Activated CD8-positive, alpha-beta T cell treated with anti-CD3 and anti-CD28 coated beads for 36 hours (primary cell): ENCODE measurements around the gene BRAF. TPM values are rescaled to one million over a fixed set of nuclear protein-coding genes. Genes with fewer than 3 reads are reported as not detected.

Experiments
- ATAC-seq: fragments of 200-7000 bp; cut with Tn5 transposase; one replicate; pipeline ENCODE4 v1.10.0; 2021; ENCODE audit warnings: mild to moderate bottlenecking, moderate library complexity
- CTCF ChIA-PET: fragments of 350-600 bp; sonication (Branson Sonifier 250); formaldehyde crosslinking; loops from one replicate; lab custom pipeline; 2021; ENCODE audit warnings: antibody characterized with exemption; lab: Charles Lee
- POLR2A ChIA-PET: fragments of 350-600 bp; sonication (Branson Sonifier 250); formaldehyde crosslinking; loops from one replicate; lab custom pipeline; 2021; ENCODE audit warnings: antibody characterized with exemption; lab: Charles Lee
- DNase-seq: peaks from one replicate; pipeline ENCODE4 v3.0.0-alpha.2; 2020
- H3K27ac Mint-ChIP-seq: one replicate; pipeline ENCODE4 v1.8.0; 2021; ENCODE audit warnings: mild to moderate bottlenecking, mixed read lengths
- H3K27me3 Mint-ChIP-seq: one replicate; pipeline ENCODE4 v1.8.0; 2021; ENCODE audit warnings: mixed read lengths
- H3K36me3 Mint-ChIP-seq: one replicate; pipeline ENCODE4 v1.8.0; 2021; ENCODE audit warnings: low read depth, mixed read lengths
- H3K4me1 Mint-ChIP-seq: one replicate; pipeline ENCODE4 v1.8.0; 2021; ENCODE audit warnings: low read depth, mixed read lengths
- H3K4me3 Mint-ChIP-seq: one replicate; pipeline ENCODE4 v1.8.0; 2021; ENCODE audit warnings: mild to moderate bottlenecking, moderate library complexity, mixed read lengths
- H3K9me3 Mint-ChIP-seq: one replicate; pipeline ENCODE4 v1.8.0; 2021; ENCODE audit warnings: mixed read lengths
- intact Hi-C: fragments of 100-400 bp; cut with micrococcal nuclease; formaldehyde crosslinking; loops from one replicate; pipeline ENCODE4 v1.10.0; 2022
- total RNA-seq, 2 experiments: library from RNA; stranded (reverse); gene quantifications; one replicate each; pipeline ENCODE4 v1.2.3, GENCODE V29; 2021
- TF ChIP-seq, protein P1 (sequence below): fragments of 200-600 bp; IDR thresholded peaks from one replicate; pipeline ENCODE4 v1.8.0; 2022; ENCODE audit warnings: antibody characterized with exemption, mild to moderate bottlenecking

Gene BRAF
- total RNA-seq, 2 experiments from 2014 or later, result 30.0 to 30.6 TPM

DNA sequence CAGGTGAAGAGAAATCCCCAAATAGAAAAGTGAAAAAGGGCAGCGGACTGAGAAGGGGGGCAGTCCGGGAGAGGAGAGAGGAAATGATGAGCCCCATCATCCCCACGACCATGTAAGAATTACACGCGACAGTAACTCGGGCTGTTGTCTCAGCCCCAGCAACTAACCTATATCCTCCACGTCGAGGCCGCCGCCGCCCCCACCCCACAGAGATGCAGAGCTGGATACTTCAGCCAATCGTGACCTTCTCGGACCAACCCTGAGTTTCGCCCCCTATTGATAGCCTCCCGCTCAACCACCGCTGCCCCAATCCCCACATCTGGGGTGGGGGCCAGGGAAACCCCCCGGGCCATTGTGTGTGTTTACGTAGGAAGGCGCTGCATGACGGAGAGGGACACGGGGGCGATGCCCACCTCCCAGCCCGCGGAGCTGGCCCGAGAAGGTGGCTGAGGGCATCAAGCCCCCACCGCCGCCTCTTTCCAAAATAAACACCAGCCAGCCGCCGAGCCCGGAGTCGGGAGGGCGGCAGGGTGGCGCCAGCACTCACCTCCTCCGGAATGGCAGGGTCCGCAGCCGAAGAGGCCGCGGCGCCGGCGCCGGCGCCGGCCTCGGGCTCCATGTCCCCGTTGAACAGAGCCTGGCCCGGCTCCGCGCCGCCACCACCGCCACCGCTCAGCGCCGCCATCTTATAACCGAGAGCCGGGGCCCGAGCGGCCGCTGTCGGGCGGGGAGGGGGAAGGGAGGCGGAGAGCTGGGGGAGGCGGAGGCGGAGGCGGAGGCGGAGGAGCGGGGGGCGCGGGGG, 509 bp downstream of the BRAF start:
- Mint-ChIP-seq H3K4me3 (no peak overlapping the region), H3K36me3 (no peaks in the 10 kb centered on the region), H3K9me3 (peaks cover 2% of the 10 kb centered on the region), H3K27ac (no peak overlapping the region), H3K27me3 (no peaks in the 10 kb centered on the region), H3K4me1 (peaks cover 16% of the 10 kb centered on the region)
- TF ChIP-seq, protein P1, sequence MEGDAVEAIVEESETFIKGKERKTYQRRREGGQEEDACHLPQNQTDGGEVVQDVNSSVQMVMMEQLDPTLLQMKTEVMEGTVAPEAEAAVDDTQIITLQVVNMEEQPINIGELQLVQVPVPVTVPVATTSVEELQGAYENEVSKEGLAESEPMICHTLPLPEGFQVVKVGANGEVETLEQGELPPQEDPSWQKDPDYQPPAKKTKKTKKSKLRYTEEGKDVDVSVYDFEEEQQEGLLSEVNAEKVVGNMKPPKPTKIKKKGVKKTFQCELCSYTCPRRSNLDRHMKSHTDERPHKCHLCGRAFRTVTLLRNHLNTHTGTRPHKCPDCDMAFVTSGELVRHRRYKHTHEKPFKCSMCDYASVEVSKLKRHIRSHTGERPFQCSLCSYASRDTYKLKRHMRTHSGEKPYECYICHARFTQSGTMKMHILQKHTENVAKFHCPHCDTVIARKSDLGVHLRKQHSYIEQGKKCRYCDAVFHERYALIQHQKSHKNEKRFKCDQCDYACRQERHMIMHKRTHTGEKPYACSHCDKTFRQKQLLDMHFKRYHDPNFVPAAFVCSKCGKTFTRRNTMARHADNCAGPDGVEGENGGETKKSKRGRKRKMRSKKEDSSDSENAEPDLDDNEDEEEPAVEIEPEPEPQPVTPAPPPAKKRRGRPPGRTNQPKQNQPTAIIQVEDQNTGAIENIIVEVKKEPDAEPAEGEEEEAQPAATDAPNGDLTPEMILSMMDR, result no peak
- DNase-seq (peak; percentile 82), ATAC-seq (peak; percentile 75)
- POLR2A ChIA-PET, result interaction anchor here (0.6 to 1.4 kb wide), 8 partner anchors 9 to 201 kb away, joined by 3 read pairs; no protein-coding TSS in a partner anchor
- intact Hi-C loops, result loop anchor here (2.0 to 5.0 kb wide), 2 partner anchors 91 to 112 kb away; partner anchors contain the start of gene MRPS33
- CTCF ChIA-PET, result interaction anchor here (0.9 to 1.4 kb wide), 5 partner anchors 50 to 134 kb away, joined by 3 to 6 read pairs (median 3); no protein-coding TSS in a partner anchor

DNA sequence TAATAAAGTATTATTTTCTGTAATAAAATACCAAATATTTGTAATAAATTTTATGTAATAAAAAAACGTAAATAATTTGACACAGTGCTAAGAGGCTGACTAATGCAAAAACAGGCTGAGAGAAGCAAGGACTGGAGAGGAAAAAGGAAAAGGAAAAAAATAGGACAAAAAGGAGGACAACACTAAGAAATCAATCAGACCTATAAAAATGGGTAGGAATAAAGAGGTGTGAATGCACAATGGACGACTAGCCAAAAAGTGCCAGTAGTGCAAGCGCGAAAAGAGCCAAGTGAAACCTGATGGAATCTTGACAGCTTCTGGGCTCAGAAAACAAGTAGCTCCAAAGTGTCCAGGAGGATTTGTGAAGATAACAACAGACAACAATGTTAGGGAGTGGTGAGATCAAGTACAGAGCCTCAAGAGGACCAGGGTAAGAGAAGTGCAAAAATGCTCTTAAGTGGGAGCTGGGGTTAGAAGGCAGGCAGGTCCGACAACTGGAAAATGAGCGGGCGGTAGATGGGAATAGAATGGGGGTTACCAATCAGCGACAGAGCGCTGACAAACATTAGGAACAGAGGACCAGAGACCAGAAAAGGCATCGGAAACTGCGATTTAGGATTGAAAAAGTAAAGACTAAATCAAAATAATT, 1.2 kb downstream of the BRAF start:
- ChIA-PET CTCF (interaction anchor here (0.9 to 1.2 kb wide), 4 partner anchors 51 to 133 kb away, joined by 3 to 6 read pairs (median 3); no protein-coding TSS in a partner anchor), POLR2A (interaction anchor here (0.6 to 1.4 kb wide), 5 partner anchors 10 to 170 kb away, joined by 3 read pairs; no protein-coding TSS in a partner anchor)
- H3K36me3 Mint-ChIP-seq, result no peaks in the 10 kb centered on the region
- H3K27ac Mint-ChIP-seq, result no peak overlapping the region
- H3K9me3 Mint-ChIP-seq, result peaks cover 2% of the 10 kb centered on the region
- H3K4me3 Mint-ChIP-seq, result no peak overlapping the region
- H3K4me1 Mint-ChIP-seq, result peaks cover 16% of the 10 kb centered on the region
- intact Hi-C loops, result loop anchor here (2.0 to 5.0 kb wide), 2 partner anchors 91 to 111 kb away; partner anchors contain the start of gene MRPS33
- no peaks in the 10 kb centered on the region for H3K27me3 Mint-ChIP-seq
- ATAC-seq, result peak; percentile 1
- TF ChIP-seq, protein P1, result no peak
- no peak for DNase-seq

DNA sequence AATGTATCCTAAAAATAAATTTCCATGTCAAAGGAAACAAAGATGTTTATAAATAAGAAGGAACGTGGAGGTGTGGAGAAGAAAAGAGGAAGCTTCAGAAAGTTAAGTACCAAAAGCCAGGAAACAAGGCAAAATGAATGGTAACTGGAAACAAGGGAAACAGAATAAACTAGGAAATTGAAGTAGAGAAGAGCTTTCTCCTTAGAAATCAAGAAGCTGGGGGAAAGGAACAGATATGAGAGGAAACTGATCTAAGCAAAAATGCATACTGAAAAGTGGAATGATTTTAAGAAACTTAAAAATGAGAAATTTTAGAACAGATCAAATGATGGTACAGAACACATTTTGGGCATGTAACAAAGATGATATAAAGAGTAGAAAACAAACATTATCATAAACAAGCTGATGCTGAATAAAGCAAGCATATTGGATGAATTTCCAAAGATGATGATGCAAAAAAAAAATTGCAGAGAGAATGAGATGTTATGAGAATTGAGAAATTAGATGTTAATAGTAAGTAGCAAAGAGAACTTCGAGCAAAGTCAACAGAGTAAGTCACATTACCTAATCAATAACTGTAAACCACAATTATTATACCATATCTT, 1.9 kb downstream of the BRAF start:
- CTCF ChIA-PET, result interaction anchor here (0.9 kb wide), 1 partner anchor 112 kb away, joined by 6 read pairs; no protein-coding TSS in a partner anchor
- ATAC-seq (no peak), DNase-seq (no peak)
- Mint-ChIP-seq H3K9me3 (peaks cover 2% of the 10 kb centered on the region), H3K27ac (no peak overlapping the region), H3K27me3 (no peaks in the 10 kb centered on the region), H3K4me3 (no peak overlapping the region), H3K4me1 (peaks cover 21% of the 10 kb centered on the region), H3K36me3 (peaks cover 6% of the 10 kb centered on the region)
- TF ChIP-seq, protein P1, result no peak
- intact Hi-C loops, result loop anchor here (5.0 kb wide), 1 partner anchor 111 kb away; no protein-coding TSS in a partner anchor
- POLR2A ChIA-PET, result interaction anchor here (0.6 to 1.2 kb wide), 3 partner anchors 9 to 169 kb away, joined by 3 read pairs; no protein-coding TSS in a partner anchor

DNA sequence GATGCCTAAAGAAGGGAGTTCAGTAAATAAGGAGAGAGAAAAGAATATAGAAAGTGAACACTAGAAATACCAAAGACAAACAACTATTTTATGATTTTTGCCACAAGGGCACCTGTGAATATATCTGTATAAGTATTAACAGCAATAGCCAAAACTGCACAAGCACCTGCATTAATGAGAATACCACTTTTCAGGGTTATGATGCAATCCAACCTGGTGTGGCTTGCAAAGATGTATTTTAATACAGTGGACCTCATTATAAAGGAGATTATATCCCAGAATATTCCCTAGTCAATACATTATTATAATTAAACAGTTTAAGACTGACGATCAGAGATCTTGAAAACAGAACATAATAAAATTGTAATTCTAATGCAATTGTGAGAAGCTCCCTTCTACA, 4.0 kb downstream of the BRAF start:
- TF ChIP-seq, protein P1, result no peak
- Mint-ChIP-seq H3K9me3 (no peaks in the 10 kb centered on the region), H3K27me3 (no peaks in the 10 kb centered on the region), H3K4me1 (peaks cover 41% of the 10 kb centered on the region), H3K27ac (no peak overlapping the region), H3K4me3 (no peak overlapping the region), H3K36me3 (peaks cover 9% of the 10 kb centered on the region)
- intact Hi-C loops, result loop anchor here (5.0 kb wide), 1 partner anchor 108 kb away; no protein-coding TSS in a partner anchor
- POLR2A ChIA-PET, result interaction anchor here (1.3 kb wide), 1 partner anchor 60 kb away, joined by 3 read pairs; no protein-coding TSS in a partner anchor
- CTCF ChIA-PET, result interaction anchor here (1.6 kb wide), 1 partner anchor 109 kb away, joined by 7 read pairs; no protein-coding TSS in a partner anchor
- DNase-seq (no peak), ATAC-seq (no peak)
